ENCODE measurements around the gene SLC6A18.

Gene SLC6A18

GRCh38 chr5:1276930-1277329, 51.7 kb downstream of the SLC6A18 start:
- no peaks in the 10 kb centered on the region for H3K27me3 ChIP-seq
- TF ChIP-seq CTCF (IDR thresholded peaks at IDR 0.05): no peak
- no peaks in the 10 kb centered on the region for H3K9me3 ChIP-seq
- H3K36me3 ChIP-seq: no peaks in the 10 kb centered on the region
- no peaks in the 10 kb centered on the region for H3K4me1 ChIP-seq (ENCODE audit: control insufficient read depth in 1 of 2, insufficient read depth in 1 of 2, low read depth in 1 of 2, low read length in 1 of 2)
- H3K4me3 ChIP-seq (ENCODE audit: low read depth in 1 of 2, low read length in 1 of 2): no peak overlapping the region
- H3K27ac ChIP-seq: no peak overlapping the region

- Histone ChIP-seq H3K27me3 (no peaks in the 10 kb centered on the region), H3K4me3 (ENCODE audit: low read depth in 1 of 2, low read length in 1 of 2) (no peak overlapping the region), H3K27ac (no peak overlapping the region), H3K9me3 (no peaks in the 10 kb centered on the region), H3K36me3 (no peaks in the 10 kb centered on the region), H3K4me1 (ENCODE audit: control insufficient read depth in 1 of 2, insufficient read depth in 1 of 2, low read depth in 1 of 2, low read length in 1 of 2) (no peaks in the 10 kb centered on the region)
- no peak for TF ChIP-seq CTCF (IDR thresholded peaks at IDR 0.05)
These were observed 52.1 kb downstream of the SLC6A18 start for GRCh38 chr5:1277331-1277730.

- no peak overlapping the region for H3K27ac ChIP-seq
- H3K36me3 ChIP-seq: no peaks in the 10 kb centered on the region
- H3K4me1 ChIP-seq (ENCODE audit: control insufficient read depth in 1 of 2, insufficient read depth in 1 of 2, low read depth in 1 of 2, low read length in 1 of 2): no peaks in the 10 kb centered on the region
- no peak for TF ChIP-seq CTCF (IDR thresholded peaks at IDR 0.05)
- no peaks in the 10 kb centered on the region for H3K27me3 ChIP-seq
- no peak overlapping the region for H3K4me3 ChIP-seq (ENCODE audit: low read depth in 1 of 2, low read length in 1 of 2)
- no peaks in the 10 kb centered on the region for H3K9me3 ChIP-seq
These were observed 52.6 kb downstream of the SLC6A18 start for GRCh38 chr5:1277781-1278180.

- Histone ChIP-seq H3K9me3 (no peaks in the 10 kb centered on the region), H3K4me3 (ENCODE audit: low read depth in 1 of 2, low read length in 1 of 2) (no peak overlapping the region), H3K4me1 (ENCODE audit: control insufficient read depth in 1 of 2, insufficient read depth in 1 of 2, low read depth in 1 of 2, low read length in 1 of 2) (no peaks in the 10 kb centered on the region), H3K27me3 (no peaks in the 10 kb centered on the region), H3K27ac (no peak overlapping the region), H3K36me3 (no peaks in the 10 kb centered on the region)
- TF ChIP-seq CTCF (IDR thresholded peaks at IDR 0.05): no peak
These were observed 53.0 kb downstream of the SLC6A18 start for GRCh38 chr5:1278216-1278615.

- H3K36me3 ChIP-seq: no peaks in the 10 kb centered on the region
- H3K4me1 ChIP-seq (ENCODE audit: control insufficient read depth in 1 of 2, insufficient read depth in 1 of 2, low read depth in 1 of 2, low read length in 1 of 2): no peaks in the 10 kb centered on the region
- H3K27ac ChIP-seq: no peak overlapping the region
- H3K9me3 ChIP-seq: no peaks in the 10 kb centered on the region
- no peak for TF ChIP-seq CTCF (IDR thresholded peaks at IDR 0.05)
- no peak overlapping the region for H3K4me3 ChIP-seq (ENCODE audit: low read depth in 1 of 2, low read length in 1 of 2)
- no peaks in the 10 kb centered on the region for H3K27me3 ChIP-seq
These were observed 53.7 kb downstream of the SLC6A18 start for GRCh38 chr5:1278656-1279442.
